ENCODE results near the gene ACTA2. TPM values are rescaled to one million over a fixed set of nuclear protein-coding genes. Genes with fewer than 3 reads are reported as not detected.

Gene ACTA2
- total RNA-seq, 1 donor from 2014 or later, result 37.6 TPM

GRCh38 chr10:88949051-88949450, 3.5 kb downstream of the ACTA2 start:
- no peak for TF ChIP-seq CTCF (IDR thresholded peaks at IDR 0.05; ENCODE audit: insufficient read depth, low read length, poor library complexity, severe bottlenecking)
- Histone ChIP-seq H3K27me3 (ENCODE audit: control insufficient read depth, insufficient read depth, low read length) (no peaks in the 10 kb centered on the region), H3K4me3 (ENCODE audit: low read depth, low read length) (no peak overlapping the region), H3K36me3 (ENCODE audit: control insufficient read depth, insufficient read depth, low read length) (no peaks in the 10 kb centered on the region)
- no peak for DNase-seq (ENCODE audit: low read depth)

DNA sequence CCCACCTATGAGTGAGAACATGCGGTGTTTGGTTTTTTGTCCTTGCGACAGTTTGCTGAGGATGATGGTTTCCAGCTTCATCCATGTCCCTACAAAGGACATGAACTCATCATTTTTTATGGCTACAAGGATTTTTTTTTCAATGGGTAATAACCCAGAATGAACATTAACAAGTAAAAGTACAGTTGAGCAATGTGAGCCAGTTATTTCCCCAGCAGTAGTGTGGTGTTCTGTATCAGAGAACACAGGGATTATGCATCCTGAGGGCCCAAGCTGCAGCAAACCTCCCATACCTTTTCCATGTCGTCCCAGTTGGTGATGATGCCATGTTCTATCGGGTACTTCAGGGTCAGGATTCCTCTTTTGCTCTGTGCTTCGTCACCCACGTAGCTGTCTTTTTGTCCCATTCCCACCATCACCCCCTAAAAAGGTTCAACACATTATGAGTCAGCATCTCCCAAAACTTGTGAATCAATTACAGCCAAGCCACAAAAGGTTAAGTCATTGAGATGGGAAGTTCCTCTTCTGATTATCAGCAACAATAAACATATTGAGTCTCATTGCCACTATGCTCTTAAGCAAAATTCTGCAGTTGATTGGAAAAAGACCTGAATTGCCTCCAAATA, 5.5 kb downstream of the ACTA2 start:
- TF ChIP-seq CTCF (IDR thresholded peaks at IDR 0.05; ENCODE audit: insufficient read depth, low read length, poor library complexity, severe bottlenecking), result no peak
- DNase-seq (ENCODE audit: low read depth), result no peak
- no peak overlapping the region for H3K4me3 ChIP-seq (ENCODE audit: low read depth, low read length)

GRCh38 chr10:88946200-88946599, 6.4 kb downstream of the ACTA2 start:
- Histone ChIP-seq H3K27me3 (ENCODE audit: control insufficient read depth, insufficient read depth, low read length) (no peaks in the 10 kb centered on the region), H3K4me3 (ENCODE audit: low read depth, low read length) (no peak overlapping the region), H3K36me3 (ENCODE audit: control insufficient read depth, insufficient read depth, low read length) (no peaks in the 10 kb centered on the region)
- TF ChIP-seq CTCF (IDR thresholded peaks at IDR 0.05; ENCODE audit: insufficient read depth, low read length, poor library complexity, severe bottlenecking), result no peak
- no peak for DNase-seq (ENCODE audit: low read depth)

More for the DNA sequence above, 5.5 kb downstream of the ACTA2 start:
- no peaks in the 10 kb centered on the region for H3K27me3 ChIP-seq (ENCODE audit: control insufficient read depth, insufficient read depth, low read length)
- no peaks in the 10 kb centered on the region for H3K36me3 ChIP-seq (ENCODE audit: control insufficient read depth, insufficient read depth, low read length)

DNA sequence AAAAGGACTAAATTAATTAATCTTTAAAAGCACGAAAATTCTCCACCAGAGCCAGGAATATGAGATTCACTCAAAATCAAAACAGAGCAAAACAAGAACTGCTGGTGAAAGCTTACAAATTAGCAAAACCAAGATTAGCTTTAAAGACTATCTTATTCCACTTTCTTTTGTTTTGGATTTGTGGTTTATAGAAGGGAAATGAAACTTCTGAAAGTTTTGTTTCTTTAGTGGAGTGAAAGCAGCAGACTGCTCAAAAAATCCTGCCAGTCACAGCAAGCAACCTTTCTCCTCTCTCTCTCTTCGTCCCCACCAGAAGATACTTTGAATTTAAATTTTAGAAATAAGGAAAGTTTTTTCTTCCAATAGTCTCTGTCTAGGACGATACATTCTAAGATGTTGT, 7.8 kb downstream of the ACTA2 start:
- no peaks in the 10 kb centered on the region for H3K36me3 ChIP-seq (ENCODE audit: control insufficient read depth, insufficient read depth, low read length)
- H3K27me3 ChIP-seq (ENCODE audit: control insufficient read depth, insufficient read depth, low read length), result no peaks in the 10 kb centered on the region
- no peak for TF ChIP-seq CTCF (IDR thresholded peaks at IDR 0.05; ENCODE audit: insufficient read depth, low read length, poor library complexity, severe bottlenecking)
- DNase-seq (ENCODE audit: low read depth), result no peak
- no peak overlapping the region for H3K4me3 ChIP-seq (ENCODE audit: low read depth, low read length)

GRCh38 chr10:88943778-88944177, 8.8 kb downstream of the ACTA2 start:
- Histone ChIP-seq H3K27me3 (ENCODE audit: control insufficient read depth, insufficient read depth, low read length) (no peaks in the 10 kb centered on the region), H3K36me3 (ENCODE audit: control insufficient read depth, insufficient read depth, low read length) (no peaks in the 10 kb centered on the region), H3K4me3 (ENCODE audit: low read depth, low read length) (no peak overlapping the region)
- DNase-seq (ENCODE audit: low read depth), result no peak
- TF ChIP-seq CTCF (IDR thresholded peaks at IDR 0.05; ENCODE audit: insufficient read depth, low read length, poor library complexity, severe bottlenecking), result no peak

DNA sequence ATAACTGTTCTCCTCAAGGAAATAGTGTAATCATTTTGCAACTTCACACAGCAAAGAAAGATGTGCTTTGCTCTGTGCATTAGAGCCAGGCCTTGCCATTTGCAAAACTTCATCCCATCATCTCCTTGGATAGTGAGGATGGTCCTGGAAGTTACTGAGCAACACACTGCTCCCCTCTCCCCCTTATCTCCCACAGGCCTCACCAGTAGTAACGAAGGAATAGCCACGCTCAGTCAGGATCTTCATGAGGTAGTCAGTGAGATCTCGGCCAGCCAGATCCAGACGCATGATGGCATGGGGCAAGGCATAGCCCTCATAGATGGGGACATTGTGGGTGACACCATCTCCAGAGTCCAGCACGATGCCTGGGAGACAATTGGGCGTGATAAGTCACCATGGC, 11.5 kb downstream of the ACTA2 start:
- TF ChIP-seq CTCF (IDR thresholded peaks at IDR 0.05; ENCODE audit: insufficient read depth, low read length, poor library complexity, severe bottlenecking), result no peak
- Histone ChIP-seq H3K4me3 (ENCODE audit: low read depth, low read length) (no peak overlapping the region), H3K36me3 (ENCODE audit: control insufficient read depth, insufficient read depth, low read length) (no peaks in the 10 kb centered on the region), H3K27me3 (ENCODE audit: control insufficient read depth, insufficient read depth, low read length) (no peaks in the 10 kb centered on the region)
- no peak for DNase-seq (ENCODE audit: low read depth)

Data from kidney epithelial cell (primary cell).